Endothelial cell of umbilical vein (primary cell): Measurements from ENCODE around the gene UGT1A5. TPM values are rescaled to one million over a fixed set of nuclear protein-coding genes. Genes with fewer than 3 reads are reported as not detected.

Source experiments
- BruUV-seq: library from RNA; stranded (reverse); fragments of 400-500 nt; replicated peaks from 2 replicates; lab custom pipeline; 2021; lab: Mats Ljungman, UMichigan
- CTCF ChIA-PET: fragments of 300-600, 350-600 bp; sonication (Branson Sonifier 250); formaldehyde crosslinking; loops from one replicate; lab custom pipeline; 2021; ENCODE audit warnings: antibody characterized with exemption, inconsistent platforms; lab: Charles Lee
- POLR2A ChIA-PET: fragments of 300-600, 350-600 bp; sonication (Branson Sonifier 250); formaldehyde crosslinking; loops from one replicate; lab custom pipeline; 2021; ENCODE audit warnings: antibody characterized with exemption, inconsistent platforms; lab: Charles Lee
- DNase-seq: peaks from one replicate; pipeline ENCODE4 v3.0.0-alpha.2; 2011; ENCODE audit warnings: low read depth, low spot score
- FAIRE-seq: peaks from 2 replicates; lab custom pipeline; 2011; peaks lifted over from hg19 to GRCh38; lab: Jason Lieb, UNC
- H2AFZ ChIP-seq: 2 replicates; pipeline ENCODE4 v1.6.0; 2012; ENCODE audit warnings: low read depth, low read length, control low read depth, inconsistent platforms
- H3K27ac ChIP-seq: 2 replicates; pipeline ENCODE4 v1.5.1; 2011; ENCODE audit warnings: low read depth, mild to moderate bottlenecking, control low read depth, low read length, moderate library complexity; ENCODE audit not compliant: insufficient read depth
- H3K27me3 ChIP-seq, 2 experiments: 2 replicates each; pipeline versions ENCODE4 v1.6.0 to v1.6.1; 2011; ENCODE audit warnings: low read length in 2 of 2, mixed read lengths in 1 of 2; ENCODE audit not compliant: control insufficient read depth in 2 of 2, insufficient read depth in 2 of 2
- H3K36me3 ChIP-seq, 2 experiments: 2 replicates in 1 of 2; 3 replicates in 1 of 2; pipeline ENCODE4 v1.5.1; 2011; ENCODE audit warnings: low read length in 2 of 2, mild to moderate bottlenecking in 1 of 2, moderate library complexity in 1 of 2; ENCODE audit not compliant: control insufficient read depth in 2 of 2, insufficient read depth in 2 of 2; ENCODE audit errors: extremely low read depth in 1 of 2
- H3K4me1 ChIP-seq: 3 replicates; pipeline ENCODE4 v1.5.1; 2011; ENCODE audit warnings: mild to moderate bottlenecking, low read length; ENCODE audit not compliant: control insufficient read depth, insufficient read depth; ENCODE audit errors: extremely low read depth
- H3K4me2 ChIP-seq: 2 replicates; pipeline ENCODE4 v1.6.1; 2011; ENCODE audit warnings: low read length, control low read depth, mixed read lengths; ENCODE audit not compliant: insufficient read depth
- H3K4me3 ChIP-seq, 3 experiments: fragments of 200-600 bp in 1 of 3; sonication (generic), shearing (Covaris generic) in 1 of 3; replicated peaks in 1 of 3; 2 replicates each; pipeline ENCODE4 v1.5.1; 2011 to 2016; ENCODE audit warnings: control low read depth in 3 of 3, low read length in 3 of 3, mild to moderate bottlenecking in 2 of 3, inconsistent platforms in 1 of 3, low read depth in 1 of 3, moderate library complexity in 1 of 3; ENCODE audit not compliant: insufficient read depth in 1 of 3
- H3K79me2 ChIP-seq: 2 replicates; pipeline ENCODE4 v1.6.0; 2012; ENCODE audit warnings: low read length, inconsistent platforms; ENCODE audit not compliant: control insufficient read depth, insufficient read depth
- H3K9ac ChIP-seq: replicated peaks from 2 replicates; pipeline ENCODE3; 2011; ENCODE audit warnings: low read length, control low read depth; ENCODE audit not compliant: insufficient read depth; ENCODE audit errors: extremely low read depth
- H3K9me1 ChIP-seq: replicated peaks from 3 replicates; pipeline ENCODE4 v1.6.0; 2011; ENCODE audit warnings: mild to moderate bottlenecking, low read length; ENCODE audit not compliant: control insufficient read depth, insufficient read depth; ENCODE audit errors: extremely low read depth
- H3K9me3 ChIP-seq: replicated peaks from 2 replicates; pipeline ENCODE4 v1.5.1; 2012; ENCODE audit warnings: low read length, inconsistent platforms; ENCODE audit not compliant: control insufficient read depth, insufficient read depth
- H4K20me1 ChIP-seq: replicated peaks from 2 replicates; pipeline ENCODE3; 2011; ENCODE audit warnings: mild to moderate bottlenecking, low read length; ENCODE audit not compliant: control insufficient read depth, insufficient read depth; ENCODE audit errors: extremely low read depth
- CTCF ChIP-seq, 2 donors: IDR thresholded peaks; 1 replicate in 1 of 2; 2 replicates in 1 of 2; pipeline ENCODE4 v1.5.1; 2011; ENCODE audit warnings: low read length in 2 of 2, mild to moderate bottlenecking in 2 of 2, moderate library complexity in 2 of 2, control low read depth in 1 of 2, inconsistent platforms in 1 of 2, low read depth in 1 of 2; ENCODE audit not compliant: insufficient read depth in 1 of 2; ENCODE audit errors: extremely low read depth in 1 of 2
- EZH2 ChIP-seq: IDR thresholded peaks from 2 replicates; pipeline ENCODE4 v1.6.1; 2012; ENCODE audit warnings: borderline replicate concordance, low read depth, mild to moderate bottlenecking, moderate library complexity, low read length, inconsistent platforms; ENCODE audit not compliant: severe bottlenecking
- FOS ChIP-seq: IDR thresholded peaks from 2 replicates; pipeline ENCODE4 v1.6.1; 2011; ENCODE audit warnings: mild to moderate bottlenecking, low read length, moderate library complexity, borderline replicate concordance; ENCODE audit not compliant: insufficient read depth
- GATA2 ChIP-seq: IDR thresholded peaks from 2 replicates; pipeline ENCODE4 v1.7.0; 2011; ENCODE audit warnings: low read depth, mild to moderate bottlenecking, moderate library complexity, mixed read lengths, low read length; ENCODE audit not compliant: insufficient read length, insufficient read depth
- JUN ChIP-seq: IDR thresholded peaks from 2 replicates; pipeline ENCODE4 v1.6.1; 2011; ENCODE audit warnings: borderline replicate concordance, low read depth; ENCODE audit not compliant: insufficient read length, insufficient read depth
- MAX ChIP-seq: IDR thresholded peaks from 2 replicates; pipeline ENCODE4 v1.6.1; 2011; ENCODE audit not compliant: insufficient read depth, insufficient read length
- MYC ChIP-seq: IDR thresholded peaks from one replicate; pipeline ENCODE4 v1.6.1; 2011; ENCODE audit warnings: mild to moderate bottlenecking, low read depth, low read length
- POLR2A ChIP-seq: IDR thresholded peaks from 2 replicates; pipeline ENCODE4 v1.6.1; 2012; ENCODE audit warnings: low read depth, mild to moderate bottlenecking, control low read depth, low read length
- POLR2AphosphoS5 ChIP-seq: IDR thresholded peaks from 2 replicates; pipeline ENCODE4 v1.6.1; 2012; ENCODE audit warnings: low read depth, mild to moderate bottlenecking, control low read depth, low read length, moderate library complexity; ENCODE audit not compliant: insufficient read depth
- dilution Hi-C: fragments of 300-500 bp; cut with MboI; formaldehyde crosslinking; loops from one replicate; pipeline ENCODE4 v1.15.0; 2019; ENCODE audit warnings: low sequenced_read_pairs; ENCODE audit not compliant: extremely low pct_ligation_motif_present
- intact Hi-C: fragments of 100-400 bp; cut with micrococcal nuclease; formaldehyde crosslinking; loops from one replicate; pipeline ENCODE4 v1.10.0; 2022
- polyA plus RNA-seq, 4 experiments: library from polyadenylated mRNA; depleted of rRNA in 3 of 4; stranded (reverse) in 3 of 4; unstranded in 1 of 4; fragments of >200 nt; gene quantifications; 2 replicates each; pipeline versions ENCODE4 v1.2.1 to v1.2.3, GENCODE V29; 2011 to 2012; ENCODE audit warnings: missing spikeins in 1 of 4
- total RNA-seq: library from RNA; stranded (reverse); gene quantifications from 2 replicates; pipeline ENCODE4 v1.2.3, GENCODE V29; 2021

The UGT1A5 gene
- total and polyA plus RNA-seq, 2 donors (not counting 3 experiments of a cell fraction or from before 2014, with no cell fraction given) = not detected

DNA sequence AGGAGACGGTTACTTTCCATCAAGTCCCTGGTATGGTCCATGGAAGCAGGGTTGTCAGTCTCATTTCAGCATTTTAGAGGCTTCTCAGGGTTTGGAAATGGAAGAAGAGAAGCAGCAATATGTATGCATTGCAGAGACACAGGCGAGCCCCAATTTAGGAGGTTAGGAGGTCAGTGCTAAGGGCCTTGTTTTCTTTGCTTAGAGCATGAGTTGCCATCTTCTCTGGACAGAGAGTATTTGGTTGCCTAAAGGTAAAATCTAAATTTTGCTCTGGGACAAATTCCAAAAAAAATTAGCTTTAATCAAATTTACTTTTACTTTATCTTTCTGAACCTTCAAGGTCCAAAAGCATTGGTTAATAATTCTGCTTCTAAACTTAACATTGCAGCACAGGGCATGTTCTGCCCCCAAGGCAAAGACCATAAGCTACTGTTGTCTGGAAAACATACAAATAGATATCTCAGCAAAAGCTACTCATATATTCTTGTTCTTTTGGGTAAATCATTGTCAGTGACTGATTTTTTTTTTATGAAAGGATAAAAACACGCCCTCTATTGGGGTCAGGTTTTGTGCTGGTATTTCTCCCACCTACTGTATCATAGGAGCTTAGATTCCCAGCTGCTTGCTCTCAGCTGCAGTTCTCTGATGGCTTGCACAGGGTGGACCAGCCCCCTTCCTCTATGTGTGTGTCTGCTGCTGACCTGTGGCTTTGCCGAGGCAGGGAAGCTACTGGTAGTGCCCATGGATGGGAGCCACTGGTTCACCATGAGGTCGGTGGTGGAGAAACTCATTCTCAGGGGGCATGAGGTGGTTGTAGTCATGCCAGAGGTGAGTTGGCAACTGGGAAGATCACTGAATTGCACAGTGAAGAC lies 41.2 kb upstream of the UGT1A5 start, which contains the start of gene UGT1A9:
TSS of gene UGT1A9 (plus strand) at position 609 of the 872 bp plus-strand sequence. CDS start at position 646, 37 bp downstream.
- H3K79me2 ChIP-seq = no peaks in the 10 kb centered on the region
- intact Hi-C loops (no loop called here), dilution Hi-C loops (no loop called here)
- H3K27me3 ChIP-seq = no peaks in the 10 kb centered on the region
- no TSS peak for BruUV-seq
- H3K9me3 ChIP-seq = no peaks in the 10 kb centered on the region
- no peak within 1 kb of the TSS for H2AFZ ChIP-seq
- TF ChIP-seq POLR2AphosphoS5 (no peak), MAX (no peak), GATA2 (no peak), FOS (no peak), CTCF (IDR thresholded peaks at IDR 0.05; ENCODE audit: extremely low read depth in 1 of 2, insufficient read depth in 1 of 2, low read depth in 1 of 2, low read length in 2 of 2) (no peak), EZH2 (no peak), MYC (no peak), JUN (no peak), POLR2A (no peak)
- H4K20me1 ChIP-seq = no peaks in the 10 kb centered on the region
- FAIRE-seq (no peak), DNase-seq (no peak)
- no peak within 1 kb of the TSS for H3K9ac ChIP-seq
- no peaks in the 10 kb centered on the region for H3K36me3 ChIP-seq
- ChIA-PET POLR2A (no interaction called here), CTCF (no interaction called here)
- H3K4me3 ChIP-seq = no peak within 1 kb of the TSS
- H3K4me1 ChIP-seq = no peaks in the 10 kb centered on the region
- H3K9me1 ChIP-seq = no peaks in the 10 kb centered on the region
- no peak within 1 kb of the TSS for H3K27ac ChIP-seq
- H3K4me2 ChIP-seq = no peak within 1 kb of the TSS
